ENCODE data around the gene SMIM30. TPM values are rescaled to one million over a fixed set of nuclear protein-coding genes. Genes with fewer than 3 reads are reported as not detected.

SMIM30 gene
- total RNA-seq, 4 donors from 2014 or later: 32.3 to 54.5 (median 41.8) TPM

- intact Hi-C loops (cut with DNase I): no loop called here
Observed at GRCh38 chr7:113092762-113093161, 25.6 kb downstream of the SMIM30 start.

GRCh38 chr7:113087071-113087998, 31.0 kb downstream of the SMIM30 start:
- DNase-seq: no peak
- peak overlapping the region in 3 of 4 donors; percentile 42 to 71 (median 52) for H3K4me3 ChIP-seq
- peak overlapping the region in 2 of 4 donors; percentile 8 to 50 for H3K27ac ChIP-seq
- no peaks in the 10 kb centered on the region for H3K9me3 ChIP-seq
- H3K4me1 ChIP-seq: peaks cover 0 to 18% (median 5%) of the 10 kb centered on the region in 3 donors
- H3K27me3 ChIP-seq: peaks cover 0 to 12% (median 0%) of the 10 kb centered on the region in 4 donors
- H3K36me3 ChIP-seq: no peaks in the 10 kb centered on the region
- intact Hi-C loops (cut with DNase I): no loop called here
- WGBS, 2 donors: 42 to 46% methylated on average over 15 of the region's 15 CpGs
- TF ChIP-seq POLR2A (IDR thresholded peaks at IDR 0.05): no peak
- no peak for TF ChIP-seq CTCF (IDR thresholded peaks at IDR 0.05)

More at GRCh38 chr7:113092762-113093161, 25.6 kb downstream of the SMIM30 start:
- DNase-seq: no peak
- Histone ChIP-seq H3K36me3 (no peaks in the 10 kb centered on the region), H3K4me1 (no peaks in the 10 kb centered on the region), H3K27ac (no peak overlapping the region), H3K4me3 (no peak overlapping the region), H3K9me3 (no peaks in the 10 kb centered on the region), H3K27me3 (no peaks in the 10 kb centered on the region)
- no peak for TF ChIP-seq CTCF (IDR thresholded peaks at IDR 0.05)
- no peak for TF ChIP-seq POLR2A (IDR thresholded peaks at IDR 0.05)
- 71 to 86% methylated on average over 1 of the region's 1 CpG for WGBS, 2 donors

- 0 to 2% methylated on average over 6 to 16 of the region's 29 CpGs for WGBS, 2 donors
- H3K27me3 ChIP-seq: peaks cover 0 to 12% (median 0%) of the 10 kb centered on the region in 4 donors
- DNase-seq: no peak
- H3K36me3 ChIP-seq: no peaks in the 10 kb centered on the region
- peaks cover 0 to 18% (median 5%) of the 10 kb centered on the region in 3 donors for H3K4me1 ChIP-seq
- H3K27ac ChIP-seq: peak within 1 kb of the TSS in 3 of 4 donors; percentile 8 to 50 (median 44)
- intact Hi-C loops (cut with DNase I): no loop called here
- H3K9me3 ChIP-seq: no peaks in the 10 kb centered on the region
- no peak for TF ChIP-seq CTCF (IDR thresholded peaks at IDR 0.05)
- H3K4me3 ChIP-seq: peak within 1 kb of the TSS; percentile 35 to 71 (median 47)
Observed at GRCh38 chr7:113086431-113086888, 31.9 kb downstream of the SMIM30 start, which contains the start of gene GPR85. GPR85 (minus strand) TSS chr7:113086827; CDS start chr7:113084721, 2,106 bp downstream.

- intact Hi-C loops (cut with DNase I): no loop called here
- Histone ChIP-seq H3K4me3 (peak overlapping the region in 3 of 4 donors; percentile 42 to 71 (median 52)), H3K27me3 (peaks cover 0 to 12% (median 0%) of the 10 kb centered on the region in 4 donors), H3K4me1 (peaks cover 0 to 18% (median 5%) of the 10 kb centered on the region in 3 donors), H3K27ac (no peak overlapping the region), H3K9me3 (no peaks in the 10 kb centered on the region), H3K36me3 (no peaks in the 10 kb centered on the region)
- no peak for DNase-seq
- TF ChIP-seq POLR2A (IDR thresholded peaks at IDR 0.05): no peak
- TF ChIP-seq CTCF (IDR thresholded peaks at IDR 0.05): no peak
- 17 to 26% methylated on average over 12 to 16 of the region's 16 CpGs for WGBS, 2 donors
Observed at GRCh38 chr7:113085781-113086390, 32.5 kb downstream of the SMIM30 start.
